ENCODE measurements around the gene INHBC.
"Not testable (repeated sequence)": the region's sequence is repeated elsewhere in the genome, so short reads cannot be mapped to it uniquely, and the experiment has no call there.

Gene INHBC

DNA sequence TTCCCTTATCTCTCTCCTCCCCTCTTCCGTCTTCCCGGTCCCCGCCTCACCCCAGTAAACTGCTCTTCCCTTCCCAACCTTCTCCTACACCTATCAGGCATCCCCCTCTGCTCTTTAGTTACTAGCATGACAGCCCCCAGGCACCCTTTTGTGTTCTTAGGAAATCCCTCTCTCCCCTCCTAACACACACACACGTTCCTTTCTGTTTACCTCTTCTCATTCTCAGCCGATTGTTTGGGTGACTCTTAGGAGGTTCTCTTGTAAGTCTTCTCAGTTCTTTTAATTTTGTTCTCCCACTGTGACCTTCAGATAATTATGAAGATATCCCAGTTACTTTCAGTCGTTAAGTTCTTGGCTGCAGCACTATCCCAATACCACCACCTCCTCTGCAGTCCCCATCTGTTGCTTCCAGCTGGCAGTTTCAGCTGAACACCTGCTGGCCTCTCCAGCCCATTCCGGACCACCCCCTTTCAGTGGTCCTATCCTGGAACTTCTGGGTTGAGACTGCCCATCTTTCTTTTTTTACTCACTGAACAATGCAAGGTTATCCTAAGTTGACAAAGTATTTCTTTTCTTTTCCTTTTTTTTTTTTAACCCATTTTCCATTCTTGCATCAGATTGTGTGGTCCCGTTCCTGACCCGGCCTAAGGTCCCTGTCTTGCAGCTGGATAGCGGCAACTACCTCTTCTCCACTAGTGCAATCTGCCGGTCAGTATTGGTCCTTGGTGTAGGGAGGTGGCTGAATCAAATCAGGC is 54.0 kb downstream of the INHBC start:
- no peak for DNase-seq

DNA sequence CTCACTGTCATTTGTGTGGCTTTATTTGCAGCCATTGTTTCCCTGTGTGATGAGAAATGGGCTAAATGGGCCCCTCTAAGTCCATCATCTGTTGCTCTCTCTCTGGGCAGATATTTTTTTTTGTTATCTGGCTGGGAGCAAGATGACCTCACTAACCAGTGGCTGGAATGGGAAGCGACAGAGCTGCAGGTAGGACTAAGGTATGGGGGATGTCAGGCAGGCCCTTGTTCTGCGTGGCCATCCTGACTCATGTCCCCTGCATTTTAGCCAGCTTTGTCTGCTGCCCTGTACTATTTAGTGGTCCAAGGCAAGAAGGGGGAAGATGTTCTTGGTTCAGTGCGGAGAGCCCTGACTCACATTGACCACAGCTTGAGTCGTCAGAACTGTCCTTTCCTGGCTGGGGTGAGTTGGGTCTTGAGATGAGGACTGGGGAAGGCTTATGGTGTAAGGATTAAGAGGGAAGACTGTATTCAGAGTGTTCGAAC is 54.6 kb downstream of the INHBC start:
- no peak for DNase-seq

DNA sequence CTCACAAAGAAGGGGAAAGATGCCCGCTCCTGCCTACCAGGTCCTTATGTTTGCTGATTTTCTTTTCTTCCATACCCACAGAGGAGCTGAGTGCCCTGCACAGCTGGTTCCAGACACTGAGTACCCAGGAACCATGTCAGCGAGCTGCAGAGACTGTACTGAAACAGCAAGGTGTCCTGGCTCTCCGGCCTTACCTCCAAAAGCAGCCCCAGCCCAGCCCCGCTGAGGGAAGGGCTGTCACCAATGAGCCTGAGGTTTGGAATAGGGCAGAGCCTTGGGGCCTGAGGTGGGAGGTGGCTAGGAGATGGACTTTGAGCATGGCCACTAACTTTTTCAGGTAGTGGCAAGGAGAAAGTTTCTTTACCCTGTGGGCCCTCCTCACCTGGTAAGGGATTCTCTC is 55.5 kb downstream of the INHBC start:
- no peak for DNase-seq

DNA sequence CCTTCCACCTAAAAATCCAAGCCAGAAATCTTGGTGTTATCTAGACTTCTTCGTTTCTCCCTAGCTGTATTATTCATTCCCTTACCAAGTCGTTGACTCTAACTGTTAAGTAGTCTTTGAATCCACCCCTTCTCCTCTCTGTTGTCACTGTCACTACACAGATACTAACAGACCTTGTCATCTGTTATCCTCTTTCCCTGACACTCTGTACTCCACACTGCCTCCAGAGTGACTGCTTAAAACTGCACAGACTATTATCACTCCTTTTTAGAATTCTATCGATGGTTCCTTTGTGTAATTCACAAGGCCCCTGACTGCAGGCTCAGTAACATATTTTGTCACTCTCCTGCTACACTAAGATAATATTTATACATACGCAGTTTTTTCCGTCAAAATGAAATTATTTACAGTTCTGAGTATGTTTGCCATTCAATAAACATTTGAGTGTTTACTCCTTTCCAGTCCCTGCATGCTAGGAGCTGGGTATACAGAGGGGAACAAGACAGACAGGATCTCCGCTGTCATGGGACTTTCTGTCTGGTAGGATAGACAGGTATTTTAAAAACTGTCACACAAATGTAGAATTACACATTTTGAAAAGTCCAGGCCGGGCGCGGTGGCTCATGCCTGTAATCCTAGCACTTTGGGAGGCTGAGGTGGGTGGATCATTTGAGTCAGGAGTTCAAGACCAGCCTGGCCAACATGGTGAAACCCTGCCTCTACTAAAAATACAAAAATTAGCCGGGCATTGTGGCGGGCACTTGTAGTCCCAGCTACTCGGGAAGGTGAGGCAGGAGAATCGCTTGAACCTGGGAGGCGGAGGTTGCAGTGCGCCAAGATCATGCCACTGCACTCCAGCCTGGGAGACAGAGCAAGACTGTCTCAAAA is 57.1 kb downstream of the INHBC start:
- no peak for DNase-seq

DNA sequence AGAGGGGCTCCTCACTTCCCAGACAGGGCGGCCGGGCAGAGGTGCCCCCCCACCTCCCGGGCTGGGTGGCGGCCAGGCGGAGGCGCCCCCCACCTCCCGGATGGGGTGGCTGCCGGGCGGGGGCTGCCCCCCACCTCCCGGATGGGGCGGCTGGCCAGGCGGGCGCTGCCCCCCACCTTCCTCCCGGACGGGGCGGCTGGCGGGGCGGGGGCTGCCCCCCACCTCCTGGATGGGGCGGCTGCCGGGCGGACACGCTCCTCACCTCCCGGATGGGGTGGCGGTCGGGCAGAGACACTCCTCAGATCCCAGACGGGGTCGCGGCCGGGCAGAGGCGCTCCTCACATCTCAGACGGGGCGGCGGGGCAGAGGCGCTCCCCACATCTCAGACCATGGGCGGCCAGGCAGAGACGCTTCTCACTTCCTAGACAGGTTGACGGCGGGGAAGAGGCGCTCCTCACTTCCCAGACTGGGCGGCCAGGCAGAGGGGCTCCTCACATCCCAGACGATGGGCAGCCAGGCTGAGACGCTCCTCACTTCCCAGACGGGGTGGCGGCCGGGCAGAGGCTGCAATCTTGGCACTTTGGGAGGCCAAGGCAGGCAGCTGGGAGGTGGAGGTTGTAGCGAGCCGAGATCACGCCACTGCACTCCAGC is 60.6 kb downstream of the INHBC start:
- DNase-seq = not testable (repeated sequence)

DNA sequence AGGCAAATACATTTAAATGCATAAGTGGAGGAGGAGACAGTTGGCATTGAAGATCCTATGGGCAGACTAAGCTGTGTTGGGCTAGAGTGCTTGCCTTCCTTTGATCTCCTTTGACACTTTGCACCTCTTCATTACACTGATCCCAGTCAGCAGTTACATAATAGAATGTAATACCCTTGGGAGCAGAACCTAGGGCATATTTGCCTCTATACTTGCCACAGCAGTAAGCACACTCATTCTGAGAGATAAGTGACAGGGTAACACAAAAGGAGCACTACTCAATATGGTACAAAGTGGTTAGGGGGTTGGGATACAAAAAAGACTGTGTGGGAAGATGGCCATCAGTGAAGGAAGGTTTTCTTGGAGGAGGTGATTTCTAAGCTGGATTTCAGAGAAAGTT is 62.2 kb downstream of the INHBC start:
- no peak for DNase-seq

DNA sequence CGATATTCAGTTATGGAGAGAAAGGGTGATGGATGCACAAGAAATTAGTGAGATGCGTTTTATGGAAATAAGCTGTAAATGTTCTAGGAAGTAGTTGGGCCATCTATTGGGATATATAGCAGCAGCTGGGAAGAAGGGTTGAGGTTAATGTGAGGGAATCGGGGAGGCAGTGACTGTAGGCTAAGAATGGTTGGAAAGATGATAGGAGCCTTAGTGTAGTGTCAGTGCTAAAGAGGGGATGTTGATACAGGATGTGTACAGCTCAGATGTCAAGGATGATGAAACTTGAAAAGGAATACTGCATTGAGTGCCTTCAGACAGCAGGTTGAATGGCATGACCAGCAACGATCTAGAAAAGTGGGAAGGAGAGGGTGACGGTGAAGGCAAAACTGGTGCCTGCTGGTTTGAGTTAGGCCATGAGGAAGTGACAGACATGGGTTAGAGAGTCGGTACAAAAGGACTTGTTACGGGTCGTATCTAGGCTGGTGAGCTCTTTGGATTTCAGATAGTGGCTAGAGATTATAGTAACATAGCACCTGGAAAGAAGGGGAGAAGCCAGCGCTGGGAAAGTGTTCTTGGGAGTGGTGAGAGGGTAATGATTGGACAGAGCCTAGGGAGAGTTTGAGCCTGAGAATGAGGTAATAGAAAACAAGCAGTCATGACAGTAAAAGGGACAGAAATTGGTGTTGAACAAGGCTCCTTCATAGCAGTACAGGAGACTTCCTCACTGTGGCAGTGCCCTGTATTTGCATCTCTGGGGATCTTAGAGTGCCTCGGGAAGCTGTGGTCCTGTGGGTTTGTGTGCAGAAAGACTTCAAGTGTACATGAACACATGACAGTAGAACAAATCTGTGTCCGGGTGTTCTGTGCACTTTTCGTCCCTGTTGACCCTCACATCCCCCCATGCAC is 62.9 kb downstream of the INHBC start:
- no peak for DNase-seq

DNA sequence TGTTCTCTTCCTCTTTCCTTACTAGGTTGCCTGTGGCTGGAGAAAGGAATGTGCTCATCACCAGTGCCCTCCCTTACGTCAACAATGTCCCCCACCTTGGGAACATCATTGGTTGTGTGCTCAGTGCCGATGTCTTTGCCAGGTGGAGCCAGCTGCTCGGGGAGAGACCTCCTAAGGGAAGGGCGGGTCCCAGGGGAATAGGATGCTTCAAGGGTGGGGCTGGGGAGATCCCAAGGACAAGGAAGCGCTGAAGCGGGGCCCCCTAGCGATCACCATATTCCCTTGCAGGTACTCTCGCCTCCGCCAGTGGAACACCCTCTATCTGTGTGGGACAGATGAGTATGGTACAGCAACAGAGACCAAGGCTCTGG is 63.5 kb downstream of the INHBC start:
- DNase-seq = no peak

DNA sequence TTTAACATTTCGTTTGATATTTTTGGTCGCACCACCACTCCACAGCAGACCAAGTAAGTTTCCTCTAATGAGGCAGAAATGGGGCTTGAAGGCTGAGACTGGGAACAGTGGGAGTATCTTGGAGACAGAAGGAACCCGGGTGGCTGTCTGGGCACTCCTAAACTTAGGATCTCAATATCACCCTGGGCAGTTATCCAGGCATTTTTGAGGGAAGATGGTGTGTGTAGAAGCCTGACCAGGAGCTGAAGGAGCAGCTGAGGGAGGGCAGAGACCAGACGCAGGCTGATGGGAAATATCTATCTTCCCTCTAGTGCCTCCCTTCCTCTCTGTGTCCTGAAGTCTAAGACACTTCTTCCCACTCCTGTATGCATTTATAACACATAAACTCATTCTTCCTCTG is 64.0 kb downstream of the INHBC start:
- no peak for DNase-seq

DNA sequence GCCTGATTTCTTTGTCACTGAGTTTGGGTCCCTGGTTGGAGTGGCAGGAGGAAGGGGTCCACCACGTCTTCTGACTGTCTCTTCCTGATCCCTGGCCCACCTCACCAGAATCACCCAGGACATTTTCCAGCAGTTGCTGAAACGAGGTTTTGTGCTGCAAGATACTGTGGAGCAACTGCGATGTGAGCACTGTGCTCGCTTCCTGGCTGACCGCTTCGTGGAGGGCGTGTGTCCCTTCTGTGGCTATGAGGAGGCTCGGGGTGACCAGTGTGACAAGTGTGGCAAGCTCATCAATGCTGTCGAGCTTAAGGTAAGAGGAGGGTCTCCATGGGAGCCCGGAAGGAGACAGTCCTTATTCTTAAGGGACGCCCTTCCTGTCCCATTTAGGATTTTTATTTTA is 65.6 kb downstream of the INHBC start:
- no peak for DNase-seq
